Measurements from ENCODE around the gene ARHGAP10. TPM values are rescaled to one million over a fixed set of nuclear protein-coding genes. Genes with fewer than 3 reads are reported as not detected.
A peak's percentile ranks its signal among the peaks of the same experiment; 100 is the strongest.

The ARHGAP10 gene
- total RNA-seq, 1 experiment from 2014 or later, result 4.8 TPM

GRCh38 chr4:147735413-147736301, 3.8 kb downstream of the ARHGAP10 start:
- Histone ChIP-seq H3K27ac (ENCODE audit: low read depth, low read length, poor library complexity, severe bottlenecking) (no peak overlapping the region), H3K27me3 (replicated peaks; ENCODE audit: insufficient read depth, low read depth, low read length, poor library complexity) (no peaks in the 10 kb centered on the region), H3K4me3 (ENCODE audit: low read depth, low read length, poor library complexity, severe bottlenecking) (no peak overlapping the region), H3K4me1 (ENCODE audit: insufficient read depth, low read length, poor library complexity, severe bottlenecking) (peaks cover 23% of the 10 kb centered on the region), H3K9me3 (ENCODE audit: low read depth, low read length, poor library complexity, severe bottlenecking) (no peaks in the 10 kb centered on the region), H3K36me3 (ENCODE audit: insufficient read depth, low read length, poor library complexity, severe bottlenecking) (no peaks in the 10 kb centered on the region)
- BruUV-seq (replicated peaks), result no TSS peak
- CTCF ChIA-PET, result no interaction called here
- TF ChIP-seq CTCF (conservative IDR thresholded peaks at IDR 0.05; ENCODE audit: low read depth, low read length) (no peak), EZH2 (IDR thresholded peaks at IDR 0.05; ENCODE audit: borderline replicate concordance, low read depth, low read length, poor library complexity, severe bottlenecking) (no peak)
- intact Hi-C loops (cut with micrococcal nuclease; ENCODE audit: unreplicated experiment), result no loop called here
- POLR2A ChIA-PET (ENCODE audit: low non-redundant PET), result no interaction called here
- no peak for DNase-seq (ENCODE audit: low spot score)

GRCh38 chr4:147736458-147736857, 4.6 kb downstream of the ARHGAP10 start:
- Histone ChIP-seq H3K27me3 (replicated peaks; ENCODE audit: insufficient read depth, low read depth, low read length, poor library complexity) (no peaks in the 10 kb centered on the region), H3K4me1 (ENCODE audit: insufficient read depth, low read length, poor library complexity, severe bottlenecking) (peaks cover 19% of the 10 kb centered on the region), H3K27ac (ENCODE audit: low read depth, low read length, poor library complexity, severe bottlenecking) (no peak overlapping the region), H3K4me3 (ENCODE audit: low read depth, low read length, poor library complexity, severe bottlenecking) (no peak overlapping the region), H3K9me3 (ENCODE audit: low read depth, low read length, poor library complexity, severe bottlenecking) (no peaks in the 10 kb centered on the region), H3K36me3 (ENCODE audit: insufficient read depth, low read length, poor library complexity, severe bottlenecking) (no peaks in the 10 kb centered on the region)
- no peak for TF ChIP-seq CTCF (conservative IDR thresholded peaks at IDR 0.05; ENCODE audit: low read depth, low read length)
- TF ChIP-seq EZH2 (IDR thresholded peaks at IDR 0.05; ENCODE audit: borderline replicate concordance, low read depth, low read length, poor library complexity, severe bottlenecking), result no peak
- BruUV-seq (replicated peaks), result no TSS peak
- intact Hi-C loops (cut with micrococcal nuclease; ENCODE audit: unreplicated experiment), result no loop called here
- DNase-seq (ENCODE audit: low spot score), result peak; percentile 47
- ChIA-PET POLR2A (ENCODE audit: low non-redundant PET) (no interaction called here), CTCF (interaction anchor here (1.7 kb wide), 1 partner anchor 131 kb away, joined by 5 read pairs; no protein-coding TSS in a partner anchor)

- no peaks in the 10 kb centered on the region for H3K36me3 ChIP-seq (ENCODE audit: insufficient read depth, low read length, poor library complexity, severe bottlenecking)
- TF ChIP-seq EZH2 (IDR thresholded peaks at IDR 0.05; ENCODE audit: borderline replicate concordance, low read depth, low read length, poor library complexity, severe bottlenecking), result no peak
- TF ChIP-seq CTCF (conservative IDR thresholded peaks at IDR 0.05; ENCODE audit: low read depth, low read length), result no peak
- peaks cover 18% of the 10 kb centered on the region for H3K4me1 ChIP-seq (ENCODE audit: insufficient read depth, low read length, poor library complexity, severe bottlenecking)
- intact Hi-C loops (cut with micrococcal nuclease; ENCODE audit: unreplicated experiment), result no loop called here
- ChIA-PET POLR2A (ENCODE audit: low non-redundant PET) (no interaction called here), CTCF (interaction anchor here (0.6 to 1.7 kb wide), 2 partner anchors 129 to 873 kb away, joined by 4 to 5 read pairs; no protein-coding TSS in a partner anchor)
- H3K9me3 ChIP-seq (ENCODE audit: low read depth, low read length, poor library complexity, severe bottlenecking), result no peaks in the 10 kb centered on the region
- H3K27ac ChIP-seq (ENCODE audit: low read depth, low read length, poor library complexity, severe bottlenecking), result no peak overlapping the region
- no peaks in the 10 kb centered on the region for H3K27me3 ChIP-seq (replicated peaks; ENCODE audit: insufficient read depth, low read depth, low read length, poor library complexity)
- H3K4me3 ChIP-seq (ENCODE audit: low read depth, low read length, poor library complexity, severe bottlenecking), result no peak overlapping the region
- DNase-seq (ENCODE audit: low spot score), result peak; percentile 80
- no TSS peak for BruUV-seq (replicated peaks)
Observed at GRCh38 chr4:147737623-147738022, 5.7 kb downstream of the ARHGAP10 start.

Measured in A673 (cell line).